Measurements from ENCODE around the gene LRRC61. TPM values are rescaled to one million over a fixed set of nuclear protein-coding genes. Genes with fewer than 3 reads are reported as not detected.

LRRC61 gene
- total and polyA plus RNA-seq, 2 of the 13 experiments (the other 11 are each of a cell fraction or from before 2014, with no cell fraction given), result 33.0 to 34.8 TPM

DNA sequence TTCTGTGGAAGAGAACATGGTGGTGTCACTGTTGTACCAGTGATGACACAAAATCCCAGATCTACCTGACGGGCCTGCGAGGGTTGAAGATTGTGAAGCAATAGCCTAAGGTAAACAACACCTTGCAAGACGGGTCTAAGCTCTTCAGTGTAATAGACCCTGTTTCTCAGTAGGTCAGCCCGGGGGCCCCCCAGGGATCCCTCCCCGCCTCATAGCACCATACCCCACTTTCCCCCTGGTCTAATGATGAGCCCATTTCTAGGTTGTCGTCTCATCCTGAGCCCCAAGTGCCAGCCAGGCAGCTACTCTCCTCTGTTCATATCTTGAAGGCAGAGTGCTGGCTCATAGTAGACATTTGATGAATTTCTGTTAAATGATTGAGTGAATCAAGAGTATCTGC lies 2.7 kb downstream of the LRRC61 start:
- Histone ChIP-seq H3K79me2 (ENCODE audit: insufficient read depth, low read length) (peaks cover 59% of the 10 kb centered on the region), H3K4me2 (ENCODE audit: low read depth, low read length) (no peak overlapping the region), H3K27ac (ENCODE audit: extremely low read length, insufficient read depth, low read length) (no peak overlapping the region), H2AFZ (ENCODE audit: low read length) (no peak overlapping the region), H3K4me3 (replicated peaks in 1 of 3; ENCODE audit: insufficient read depth in 1 of 3, low read depth in 2 of 3, low read length in 3 of 3) (no peak overlapping the region), H3K36me3 (replicated peaks in 1 of 2; ENCODE audit: control insufficient read depth in 1 of 2, insufficient read depth in 2 of 2, low read length in 2 of 2) (peaks cover 26 to 58% of the 10 kb centered on the region in 2 experiments), H3K27me3 (ENCODE audit: control insufficient read depth in 1 of 2, insufficient read depth in 2 of 2, low read length in 2 of 2) (no peaks in the 10 kb centered on the region; a peak in 1 of 5 replicates), H3K4me1 (ENCODE audit: insufficient read depth, low read length) (peaks cover 47% of the 10 kb centered on the region), H3K9ac (ENCODE audit: insufficient read depth, low read depth, low read length) (no peak overlapping the region), H4K20me1 (ENCODE audit: insufficient read depth, low read length) (0 out of 2 replicates have a peak, but pooled peaks cover 2% of the 10 kb centered on the region), H3K9me3 (ENCODE audit: low read length) (no peaks in the 10 kb centered on the region)
- CTCF ChIA-PET (ENCODE audit: low intra/inter-chr PET ratio, low total read pairs), result no interaction called here
- no peak for TF ChIP-seq HDAC1 (CRISPR knock-in tag; IDR thresholded peaks at IDR 0.05)
- no peak for TF ChIP-seq SNAPC2 (CRISPR knock-in tag; IDR thresholded peaks at IDR 0.05)
- no peak for TF ChIP-seq HMGA1 (CRISPR knock-in tag; conservative IDR thresholded peaks at IDR 0.05)
- no peak for TF ChIP-seq ZNF501 (CRISPR knock-in tag; IDR thresholded peaks at IDR 0.05)
- TF ChIP-seq ZNF839 (CRISPR knock-in tag; IDR thresholded peaks at IDR 0.05; ENCODE audit: borderline replicate concordance), result no peak
- no peak for TF ChIP-seq TAF1 (CRISPR knock-in tag; IDR thresholded peaks at IDR 0.05)
- TF ChIP-seq ZNF430 (CRISPR knock-in tag; IDR thresholded peaks at IDR 0.05), result no peak
- no peak for TF ChIP-seq SOX5 (CRISPR knock-in tag; IDR thresholded peaks at IDR 0.05; ENCODE audit: borderline replicate concordance)
- TF ChIP-seq RBM22 (optimal IDR thresholded peaks at IDR 0.05; ENCODE audit: low read length), result no peak
- TF ChIP-seq CENPBD1 (CRISPR knock-in tag; IDR thresholded peaks at IDR 0.05; ENCODE audit: borderline replicate concordance, low read depth), result no peak
- TF ChIP-seq, protein P1, sequence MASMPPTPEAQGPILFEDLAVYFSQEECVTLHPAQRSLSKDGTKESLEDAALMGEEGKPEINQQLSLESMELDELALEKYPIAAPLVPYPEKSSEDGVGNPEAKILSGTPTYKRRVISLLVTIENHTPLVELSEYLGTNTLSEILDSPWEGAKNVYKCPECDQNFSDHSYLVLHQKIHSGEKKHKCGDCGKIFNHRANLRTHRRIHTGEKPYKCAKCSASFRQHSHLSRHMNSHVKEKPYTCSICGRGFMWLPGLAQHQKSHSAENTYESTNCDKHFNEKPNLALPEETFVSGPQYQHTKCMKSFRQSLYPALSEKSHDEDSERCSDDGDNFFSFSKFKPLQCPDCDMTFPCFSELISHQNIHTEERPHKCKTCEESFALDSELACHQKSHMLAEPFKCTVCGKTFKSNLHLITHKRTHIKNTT (CRISPR knock-in tag; IDR thresholded peaks at IDR 0.05), result no peak
- DNase-seq (ENCODE audit: low spot score), result no peak
- POLR2A ChIA-PET, result interaction anchor here (1.3 to 1.9 kb wide), 3 partner anchors 10 to 14 kb away, joined by 3 to 9 read pairs (median 7); no protein-coding TSS in a partner anchor
- no peak for FAIRE-seq
- ATAC-seq, result no peak
- intact Hi-C loops (cut with micrococcal nuclease; ENCODE audit: unreplicated experiment) (no loop called here), in situ Hi-C loops (cut with HindIII; ENCODE audit: extremely low pct_ligation_motif_present, low pct_unique_long_range_greater_than_20kb) (no loop called here)
- no TSS peak for BruUV-seq (replicated peaks)
- WGBS (ENCODE audit: low lambda C conversion rate), result 90% methylated on average over 6 of the region's 6 CpGs

All from HepG2 (cell line).